HEK293 (cell line): ENCODE data around the gene TMEM72.

ENCODE experiments used
- CTCF ChIA-PET: fragments of 350-600 bp; formaldehyde crosslinking; extraction: SDS; loops from one replicate; lab custom pipeline; 2021; ENCODE audit warnings: antibody characterized with exemption; lab: Yijun Ruan, JAX
- POLR2A ChIA-PET: fragments of 300-600 bp; formaldehyde crosslinking; extraction: SDS; loops from one replicate; lab custom pipeline; 2020; ENCODE audit warnings: antibody characterized with exemption, inconsistent platforms; lab: Yijun Ruan, JAX
- H3K27ac ChIP-seq: fragments of 200-500 bp; sonication (Bioruptor generic); 2 replicates; pipeline ENCODE4 v1.5.1; 2014; ENCODE audit warnings: low read depth, low read length, control low read depth, inconsistent platforms; ENCODE audit errors: extremely low read depth
- H3K36me3 ChIP-seq, 2 experiments: fragments of 200-500 bp in 1 of 2; sonication (Bioruptor generic) in 1 of 2; 1 replicate in 1 of 2; 2 replicates in 1 of 2; pipeline ENCODE4 v1.5.1; 2014 to 2017; ENCODE audit warnings: inconsistent platforms in 2 of 2, low read length in 2 of 2; ENCODE audit not compliant: control insufficient read depth in 2 of 2, insufficient read depth in 1 of 2
- H3K4me1 ChIP-seq: fragments of 200-500 bp; sonication (Bioruptor generic); 2 replicates; pipeline ENCODE4 v1.5.1; 2014; ENCODE audit warnings: mild to moderate bottlenecking, low read length, inconsistent platforms; ENCODE audit not compliant: control insufficient read depth, insufficient read depth
- H3K4me3 ChIP-seq: 2 replicates; pipeline ENCODE4 v1.5.1; 2011; ENCODE audit warnings: low read depth, mild to moderate bottlenecking, control low read depth, low read length, moderate library complexity
- H3K9me3 ChIP-seq: fragments of 200-500 bp; sonication (Bioruptor generic); 2 replicates; pipeline ENCODE4 v1.5.1; 2014; ENCODE audit warnings: low read depth, low read length, inconsistent platforms; ENCODE audit not compliant: control insufficient read depth, insufficient read depth
- HOXC10 ChIP-seq: sonication (generic); formaldehyde crosslinking; IDR thresholded peaks from 2 replicates; pipeline ENCODE4 v1.8.1; 2023; ENCODE audit warnings: mild to moderate bottlenecking, missing genetic modification reagents
- KLF1 ChIP-seq: fragments of 450-650 bp; formaldehyde crosslinking; IDR thresholded peaks from 2 replicates; pipeline ENCODE4 v1.5.1; 2016; ENCODE audit warnings: missing biosample characterization, missing genetic modification characterization
- MYNN ChIP-seq: fragments of 450-650 bp; formaldehyde crosslinking; IDR thresholded peaks from 2 replicates; pipeline ENCODE4 v1.5.1; 2016; ENCODE audit warnings: missing biosample characterization, missing genetic modification characterization, borderline replicate concordance
- PATZ1 ChIP-seq: fragments of 450-650 bp; formaldehyde crosslinking; IDR thresholded peaks from 2 replicates; pipeline ENCODE4 v1.5.1; 2016; ENCODE audit warnings: missing biosample characterization, missing genetic modification characterization
- RBAK ChIP-seq: fragments of 450-650 bp; formaldehyde crosslinking; IDR thresholded peaks from 2 replicates; pipeline ENCODE4 v1.5.1; 2016; ENCODE audit warnings: missing biosample characterization, missing genetic modification characterization
- SP2 ChIP-seq: fragments of 450-650 bp; formaldehyde crosslinking; IDR thresholded peaks from 2 replicates; pipeline ENCODE4 v1.5.1; 2016; ENCODE audit warnings: missing biosample characterization, missing genetic modification characterization
- TCF7L2 ChIP-seq: IDR thresholded peaks from 2 replicates; pipeline ENCODE4 v1.6.1; 2011; ENCODE audit warnings: low read depth, mild to moderate bottlenecking, inconsistent platforms, low read length, moderate library complexity, borderline replicate concordance
- ZNF140 ChIP-seq: fragments of 450-650 bp; formaldehyde crosslinking; IDR thresholded peaks from 2 replicates; pipeline ENCODE4 v1.5.1; 2016; ENCODE audit warnings: missing biosample characterization, missing genetic modification characterization
- ZNF16 ChIP-seq: fragments of 450-650 bp; formaldehyde crosslinking; IDR thresholded peaks from 2 replicates; pipeline ENCODE4 v1.5.1; 2016; ENCODE audit warnings: low read depth, missing biosample characterization, missing genetic modification characterization
- ZNF274 ChIP-seq, 2 experiments: fragments of 200-500 bp in 1 of 2; fragments of 450-650 bp in 1 of 2; sonication (Bioruptor generic) in 1 of 2; formaldehyde crosslinking in 1 of 2; IDR thresholded peaks; 2 replicates each; pipeline versions ENCODE4 v1.5.1 to v1.6.1; 2014 to 2016; ENCODE audit warnings: borderline replicate concordance in 1 of 2, inconsistent platforms in 1 of 2, low read length in 1 of 2, missing biosample characterization in 1 of 2, missing genetic modification characterization in 1 of 2
- ZNF280C ChIP-seq: fragments of 450-650 bp; formaldehyde crosslinking; IDR thresholded peaks from 2 replicates; pipeline ENCODE4 v1.5.1; 2016; ENCODE audit warnings: missing biosample characterization, missing genetic modification characterization
- ZNF280D ChIP-seq: fragments of 450-650 bp; formaldehyde crosslinking; IDR thresholded peaks from 2 replicates; pipeline ENCODE4 v1.5.1; 2016; ENCODE audit warnings: missing biosample characterization, missing genetic modification characterization

TMEM72 gene

GRCh38 chr10:44946205-44946604 lies 35.1 kb downstream of the TMEM72 start:
- ChIA-PET POLR2A (interaction anchor here (1.3 kb wide), 1 partner anchor 13 kb away, joined by 3 read pairs; no protein-coding TSS in a partner anchor), CTCF (interaction anchor here (0.7 to 2.3 kb wide), 2 partner anchors 14 to 498 kb away, joined by 3 to 12 read pairs; no protein-coding TSS in a partner anchor)
- H3K4me3 ChIP-seq, result no peak overlapping the region
- H3K27ac ChIP-seq, result no peak overlapping the region
- no peaks in the 10 kb centered on the region for H3K36me3 ChIP-seq
- H3K4me1 ChIP-seq, result peaks cover 3% of the 10 kb centered on the region
- no peaks in the 10 kb centered on the region for H3K9me3 ChIP-seq
- TF ChIP-seq HOXC10 (CRISPR knock-in tag), result no peak

- no peaks in the 10 kb centered on the region for H3K9me3 ChIP-seq
- POLR2A ChIA-PET, result interaction anchor here (0.5 kb wide), 1 partner anchor 105 kb away, joined by 3 read pairs; no protein-coding TSS in a partner anchor
- no peak overlapping the region for H3K4me3 ChIP-seq
- no peak overlapping the region for H3K27ac ChIP-seq
- H3K36me3 ChIP-seq, result no peaks in the 10 kb centered on the region
- CTCF ChIA-PET, result interaction anchor here (0.5 to 1.9 kb wide), 4 partner anchors 15 to 1067 kb away, joined by 3 to 5 read pairs (median 4); no protein-coding TSS in a partner anchor
- peaks cover 3% of the 10 kb centered on the region for H3K4me1 ChIP-seq
- TF ChIP-seq MYNN (tag by site-specific recombination), result no peak
- TF ChIP-seq, all 188 proteins: peak for 0
These were observed 36.4 kb downstream of the TMEM72 start for GRCh38 chr10:44947371-44948152.

- H3K27ac ChIP-seq, result no peak overlapping the region
- TF ChIP-seq ZNF280D (tag by site-specific recombination), result no peak
- no peak for TF ChIP-seq ZNF140
- TF ChIP-seq PATZ1 (tag by site-specific recombination), result no peak
- no peak for TF ChIP-seq ZNF16
- no peak for TF ChIP-seq ZNF280C
- no peak for TF ChIP-seq TCF7L2
- no peak for TF ChIP-seq KLF1
- TF ChIP-seq SP2 (tag by site-specific recombination), result no peak
- no peak for TF ChIP-seq ZNF274 (IDR thresholded peaks at IDR 0.05; ENCODE audit: low read length)
- TF ChIP-seq ZNF274 (tag by site-specific recombination; IDR thresholded peaks at IDR 0.05; ENCODE audit: borderline replicate concordance), result no peak
- TF ChIP-seq RBAK (tag by site-specific recombination), result no peak
- no peaks in the 10 kb centered on the region for H3K9me3 ChIP-seq
- H3K4me1 ChIP-seq, result peaks cover 3% of the 10 kb centered on the region
- CTCF ChIA-PET, result interaction anchor here (0.6 to 1.9 kb wide), 3 partner anchors 16 to 59 kb away, joined by 3 to 5 read pairs (median 4); no protein-coding TSS in a partner anchor
- POLR2A ChIA-PET, result no interaction called here
- no peaks in the 10 kb centered on the region for H3K36me3 ChIP-seq
- H3K4me3 ChIP-seq, result no peak overlapping the region
These were observed 37.5 kb downstream of the TMEM72 start for GRCh38 chr10:44948642-44949041.
